ENCODE data around the gene HSPA4L.
A peak's percentile ranks its signal among the peaks of the same experiment; 100 is the strongest.

Gene HSPA4L

DNA sequence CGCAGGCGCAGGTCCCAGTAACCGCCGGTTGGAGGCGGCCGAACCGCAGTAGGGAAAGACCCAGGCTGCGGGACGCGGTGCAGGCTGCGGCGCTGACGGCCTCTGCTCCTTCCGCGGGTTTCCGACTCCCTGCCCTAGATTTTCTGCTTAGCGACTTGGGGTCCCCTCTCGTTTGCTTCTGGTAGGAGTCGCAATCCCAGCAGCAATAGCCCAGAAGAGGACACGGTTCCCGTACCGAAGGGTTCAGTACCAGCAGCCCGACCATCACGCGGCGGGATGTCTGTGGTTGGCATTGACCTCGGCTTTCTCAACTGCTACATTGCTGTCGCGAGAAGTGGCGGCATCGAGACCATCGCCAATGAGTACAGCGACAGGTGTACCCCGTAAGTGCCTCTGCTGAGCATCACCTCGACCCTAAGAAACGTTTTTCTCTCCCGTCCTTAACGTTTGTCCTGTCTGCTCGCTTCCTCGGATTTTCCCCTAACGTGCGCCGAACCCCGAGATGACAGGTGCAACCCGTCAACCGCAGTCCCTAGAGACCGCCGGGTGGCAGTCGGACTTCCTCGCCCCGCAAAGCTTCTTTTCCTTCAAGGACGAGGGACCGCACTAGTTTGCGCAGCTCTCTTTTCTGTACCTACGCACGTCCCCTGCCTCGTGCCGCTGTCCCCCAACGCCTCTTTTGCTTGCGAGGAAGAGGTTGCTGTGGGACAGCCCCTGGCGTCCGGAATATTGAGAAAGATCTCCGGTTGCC, at the start of gene HSPA4L:
Gene HSPA4L (plus strand): TSS at position 48 of the 751 bp plus-strand sequence. CDS start 229 bp downstream, at position 277.
- DNase-seq: peak; percentile 25

DNA sequence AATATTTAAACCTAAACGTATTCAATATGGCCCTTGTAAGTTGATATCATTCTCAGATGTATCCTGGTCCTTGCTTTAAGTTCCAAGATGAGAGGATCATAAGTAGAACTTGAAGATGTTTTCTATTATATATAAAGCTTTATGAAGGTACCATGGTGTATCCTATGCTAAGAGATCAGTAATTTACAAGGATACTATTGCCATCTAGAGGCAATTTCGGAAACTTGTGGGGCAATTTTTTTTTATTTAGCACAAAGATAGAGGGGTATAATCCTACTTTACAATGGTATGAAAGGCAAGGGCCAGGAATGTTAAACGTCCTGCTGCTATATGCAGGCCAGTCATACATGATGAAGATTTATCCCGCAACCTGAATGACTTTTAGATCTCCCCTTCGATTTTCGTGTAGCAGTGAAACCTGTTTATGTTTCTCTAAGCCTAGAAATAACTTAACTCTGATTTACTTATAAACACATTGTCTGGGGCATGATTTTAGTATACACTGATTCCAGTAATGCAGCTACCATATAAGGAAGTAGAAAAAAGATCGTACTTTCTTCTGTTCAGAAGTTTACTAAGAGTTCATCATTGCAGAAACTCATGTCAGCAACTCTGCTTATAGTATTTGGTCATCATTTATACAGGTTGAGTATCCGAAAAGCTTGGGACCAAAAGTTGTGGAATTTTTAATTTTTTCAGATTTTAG, 49.3 kb upstream of the HSPA4L start:
- no peak for DNase-seq

DNA sequence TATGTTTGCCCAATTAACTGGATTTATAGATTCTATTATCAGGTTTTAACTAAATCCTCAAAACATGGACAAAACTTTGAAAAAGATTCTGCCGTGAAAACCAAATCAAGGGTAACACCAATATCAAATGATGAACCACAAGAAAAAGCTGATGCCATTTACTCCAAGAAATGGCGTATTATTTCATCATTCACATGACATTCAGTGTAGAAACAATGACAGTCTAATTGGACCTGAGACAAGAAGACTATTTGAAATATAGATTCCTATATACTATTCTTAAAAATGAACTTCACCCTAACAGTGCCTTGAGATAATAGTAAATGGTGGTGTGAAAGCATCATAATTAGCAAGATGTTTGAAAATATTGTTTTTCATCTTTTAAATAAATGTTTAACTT, 47.1 kb upstream of the HSPA4L start:
- DNase-seq: no peak

DNA sequence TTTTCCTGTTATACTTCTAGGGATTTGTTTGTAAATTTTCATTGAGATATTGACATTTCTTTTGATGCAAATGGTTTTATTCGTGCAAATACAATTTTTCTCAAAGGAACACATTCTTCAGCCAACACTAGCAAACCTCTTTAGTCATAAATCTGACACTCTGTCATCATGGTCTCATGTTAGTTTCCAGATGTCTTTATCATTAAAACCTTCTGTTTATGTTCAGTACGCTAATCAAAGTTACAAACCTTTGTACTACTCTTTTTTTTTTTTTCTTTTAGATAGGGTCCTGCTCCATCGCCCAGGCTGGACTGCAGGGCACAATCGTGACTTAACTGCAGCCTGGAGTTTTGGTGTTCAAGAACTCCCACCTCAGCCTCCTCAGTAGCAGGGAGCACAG, 44.8 kb upstream of the HSPA4L start:
- DNase-seq: no peak

DNA sequence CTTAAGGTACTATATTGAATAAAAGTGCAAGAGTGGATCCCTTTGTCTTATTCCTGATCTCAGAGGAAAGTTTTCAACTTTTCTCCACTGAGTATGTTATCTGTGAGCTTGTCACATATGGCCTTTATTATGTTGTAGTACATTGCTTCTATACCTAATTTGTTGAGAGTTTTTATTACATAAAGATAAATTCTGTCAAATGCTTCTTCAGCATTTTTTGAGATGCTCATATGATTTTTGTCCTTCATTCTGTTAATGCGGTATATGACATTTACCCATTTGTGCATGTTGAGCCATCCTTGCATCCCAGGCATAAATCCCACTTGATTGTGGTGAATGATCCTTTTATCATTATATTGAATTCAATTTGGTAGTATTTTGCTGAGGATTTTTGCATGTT, 40.9 kb upstream of the HSPA4L start:
- no peak for DNase-seq

DNA sequence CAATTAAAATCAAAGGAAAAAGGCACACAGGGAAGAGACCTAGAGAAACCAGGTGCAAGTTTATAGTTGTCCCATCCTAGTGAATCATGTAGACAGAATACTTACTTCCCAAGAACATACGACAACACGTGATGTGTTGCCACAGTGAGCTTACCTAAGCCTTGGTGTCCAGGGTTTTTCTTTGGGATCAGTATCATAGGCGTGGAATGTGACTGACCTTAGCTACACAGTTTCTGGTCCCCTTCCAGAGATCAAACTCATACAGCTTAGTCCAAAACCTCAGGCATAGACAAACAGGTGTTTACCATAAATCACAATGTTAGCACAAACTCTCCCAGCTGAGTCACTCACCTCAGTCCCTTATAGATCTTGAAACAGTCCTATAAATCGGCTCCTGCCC, 34.2 kb upstream of the HSPA4L start:
- no peak for DNase-seq

DNA sequence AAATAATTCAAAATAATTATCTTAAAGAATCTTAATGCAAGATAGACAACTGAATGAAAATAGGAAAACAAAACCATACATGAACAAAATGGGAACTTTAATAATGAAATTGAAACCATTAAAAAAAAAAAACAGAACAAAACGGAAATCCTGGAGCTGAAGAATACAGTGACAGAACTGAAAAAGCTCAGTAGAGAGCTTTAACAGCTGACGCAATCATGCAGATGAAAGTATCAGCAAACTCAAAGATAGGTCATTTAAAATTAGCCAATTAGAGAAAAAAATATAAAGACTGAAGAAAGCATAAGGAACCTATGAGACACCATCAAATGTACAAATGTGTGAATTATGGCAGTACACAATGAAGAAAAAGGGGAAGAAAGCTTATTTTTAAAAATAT, 33.2 kb upstream of the HSPA4L start:
- DNase-seq: no peak

DNA sequence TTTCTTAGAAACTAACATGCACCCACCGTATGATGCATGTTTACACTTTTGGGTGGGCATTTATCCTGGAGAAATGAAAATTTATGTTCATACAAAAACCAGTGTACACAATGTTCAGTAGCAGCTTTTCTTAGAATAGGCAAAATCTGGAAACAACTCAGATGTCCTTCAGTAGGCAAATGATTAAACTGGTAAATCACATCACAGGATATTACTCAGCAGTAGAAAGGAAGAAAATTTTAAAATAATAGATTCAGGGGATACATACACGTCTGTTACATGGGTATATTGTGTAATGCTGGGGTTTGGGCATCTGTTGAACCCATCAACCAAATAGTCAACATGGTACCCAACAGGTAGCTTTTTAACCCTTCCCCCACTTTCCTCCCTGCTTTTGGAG, 25.2 kb upstream of the HSPA4L start:
- DNase-seq: no peak

DNA sequence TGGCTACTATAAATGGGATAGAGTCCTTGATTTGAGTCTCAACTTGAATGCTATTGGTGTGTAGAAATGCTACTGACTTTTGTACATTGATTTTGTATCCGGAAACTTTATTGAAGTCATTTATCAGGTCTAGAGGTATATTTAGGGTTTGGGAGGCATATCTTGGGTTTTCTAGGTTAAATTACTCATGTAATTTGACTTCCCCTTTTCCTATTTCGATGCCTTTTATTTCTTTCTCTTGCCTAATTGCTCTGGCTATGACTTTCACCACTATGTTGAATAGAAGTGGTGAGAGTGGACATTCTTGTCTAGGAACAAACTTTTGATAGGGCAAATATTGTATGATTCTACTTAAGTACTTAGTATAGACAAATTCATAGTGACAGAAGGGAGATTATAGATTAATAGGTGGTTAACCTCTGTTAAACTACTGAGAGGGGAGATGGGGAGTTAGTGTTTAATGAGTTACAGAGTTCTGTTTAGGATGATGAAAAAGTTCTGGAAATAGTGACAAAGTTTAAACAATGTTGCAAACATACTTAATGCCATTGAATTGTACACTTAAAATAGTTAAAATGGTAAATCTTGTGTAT, 22.8 kb upstream of the HSPA4L start:
- no peak for DNase-seq

DNA sequence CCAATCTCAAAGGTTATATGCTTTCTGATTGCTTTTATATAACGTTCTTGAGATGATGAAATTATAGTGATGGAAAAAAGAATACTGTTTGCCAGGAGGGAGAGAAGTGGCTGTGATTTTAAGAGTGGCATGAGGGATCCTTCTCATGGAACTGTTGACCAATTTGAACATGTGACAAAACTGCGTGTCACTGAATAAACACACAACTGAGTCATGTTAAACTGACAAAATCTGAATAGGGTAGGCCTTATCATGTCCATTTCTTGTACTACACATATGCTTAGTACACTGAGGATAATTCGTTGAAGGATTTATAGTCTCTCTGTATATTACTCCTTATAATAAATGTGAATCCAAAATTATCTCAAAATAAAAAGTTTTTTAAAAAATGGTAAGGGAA, 22.2 kb upstream of the HSPA4L start:
- DNase-seq: no peak

DNA sequence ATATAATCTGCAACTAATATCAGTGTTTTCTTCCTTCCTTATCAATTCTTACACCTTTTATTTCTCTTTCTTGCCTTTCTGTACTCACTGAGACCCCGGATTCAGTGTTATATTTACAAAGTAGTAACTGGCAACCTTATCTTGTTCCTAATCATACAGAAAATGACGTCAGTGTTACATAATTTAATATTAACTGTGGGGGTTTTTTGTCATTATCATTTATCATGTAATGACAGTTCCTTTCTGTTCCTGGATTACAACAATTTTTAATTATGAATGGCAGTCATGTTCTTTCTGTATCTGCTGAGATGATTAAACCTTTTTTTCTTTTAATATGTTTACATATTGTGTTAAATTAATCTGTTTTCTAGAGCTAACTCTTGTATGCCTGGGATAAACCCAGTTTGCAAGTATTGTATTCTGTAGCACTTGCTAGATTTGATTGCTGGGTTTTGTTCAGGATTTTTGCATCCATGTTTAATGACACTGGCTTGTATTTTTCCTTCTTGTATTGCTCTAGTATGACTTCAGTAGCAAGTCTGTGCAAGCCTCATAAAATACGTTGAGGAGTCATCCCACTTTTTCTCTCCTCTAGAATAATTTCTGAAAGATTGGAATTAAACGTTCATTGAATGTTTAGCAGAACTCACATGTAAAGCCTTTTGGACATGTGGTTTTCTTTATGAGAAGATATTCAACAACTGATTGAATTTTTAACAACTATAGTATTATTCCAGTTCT, 10.4 kb upstream of the HSPA4L start:
- DNase-seq: no peak

DNA sequence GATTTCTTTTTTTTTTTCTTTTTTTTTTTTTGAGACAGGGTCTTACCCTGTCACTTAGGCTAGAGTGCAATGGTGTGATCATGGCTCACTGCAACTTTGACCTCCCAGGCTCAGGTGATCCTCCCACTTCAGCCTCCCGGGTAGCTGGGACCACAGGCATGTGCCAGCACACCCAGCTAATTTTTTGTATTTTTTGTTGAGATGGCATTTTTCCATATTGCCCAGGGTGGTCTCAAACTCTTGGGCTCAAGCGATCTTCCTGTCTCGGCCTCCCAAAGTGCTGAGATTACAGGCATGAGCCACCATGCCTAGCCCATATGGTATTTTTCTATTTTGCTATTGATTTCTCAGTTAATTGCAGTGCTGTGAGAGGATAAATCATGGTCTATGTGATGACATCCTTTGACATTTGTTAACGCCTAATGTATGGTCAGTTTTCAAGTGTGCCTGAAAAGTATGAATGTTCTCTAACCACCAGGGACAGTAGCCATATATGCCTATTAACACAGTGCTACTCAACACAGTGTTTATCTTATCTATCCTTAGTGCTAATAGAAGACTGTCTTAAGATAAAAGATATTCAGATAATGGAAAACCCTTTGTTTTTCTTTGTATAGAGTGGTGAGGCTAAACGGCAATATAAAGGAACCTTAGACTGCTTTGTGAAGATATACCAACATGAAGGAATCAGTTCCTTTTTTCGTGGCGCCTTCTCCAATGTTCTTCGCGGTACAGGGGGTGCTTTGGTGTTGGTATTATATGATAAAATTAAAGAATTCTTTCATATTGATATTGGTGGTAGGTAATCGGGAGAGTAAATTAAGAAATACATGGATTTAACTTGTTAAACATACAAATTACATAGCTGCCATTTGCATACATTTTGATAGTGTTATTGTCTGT, 9.1 kb upstream of the HSPA4L start:
- DNase-seq: no peak

DNA sequence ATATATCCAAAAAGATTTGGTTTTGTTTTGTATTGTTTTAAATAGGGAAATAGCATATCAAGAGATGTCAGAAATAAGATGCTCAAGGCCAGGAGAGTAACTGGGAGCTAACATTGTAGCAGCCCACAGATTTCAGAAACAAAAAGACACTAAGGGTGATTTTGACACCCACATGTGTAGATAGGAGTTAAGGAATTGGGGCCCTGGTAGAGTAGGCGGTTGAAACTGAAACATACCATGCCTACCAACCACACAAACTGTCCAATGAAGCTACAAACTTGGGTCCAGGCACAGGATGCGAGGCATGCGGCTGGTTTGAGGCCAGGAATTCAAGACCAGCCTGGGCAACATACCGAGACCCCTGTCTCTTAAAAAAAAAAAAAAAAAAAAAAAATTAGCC, 6.3 kb upstream of the HSPA4L start:
- no peak for DNase-seq

DNA sequence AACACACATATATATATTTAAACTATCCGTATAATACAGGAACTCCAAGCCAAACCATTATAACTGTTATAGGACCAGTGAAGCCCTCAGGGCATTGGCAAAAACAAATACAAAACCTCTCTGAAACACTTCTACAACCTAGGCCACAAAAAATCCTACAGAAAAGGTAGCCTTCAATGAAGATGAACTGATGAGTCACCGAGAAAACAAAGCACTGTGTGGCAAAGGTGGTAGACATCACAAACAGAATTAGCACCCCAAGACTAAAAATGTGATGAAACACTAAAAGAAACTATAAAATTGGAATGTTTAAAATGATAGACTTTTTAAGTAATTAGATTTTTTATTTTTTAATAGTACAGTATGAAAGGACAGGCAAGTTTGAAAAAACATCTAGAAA, 5.5 kb upstream of the HSPA4L start:
- no peak for DNase-seq

DNA sequence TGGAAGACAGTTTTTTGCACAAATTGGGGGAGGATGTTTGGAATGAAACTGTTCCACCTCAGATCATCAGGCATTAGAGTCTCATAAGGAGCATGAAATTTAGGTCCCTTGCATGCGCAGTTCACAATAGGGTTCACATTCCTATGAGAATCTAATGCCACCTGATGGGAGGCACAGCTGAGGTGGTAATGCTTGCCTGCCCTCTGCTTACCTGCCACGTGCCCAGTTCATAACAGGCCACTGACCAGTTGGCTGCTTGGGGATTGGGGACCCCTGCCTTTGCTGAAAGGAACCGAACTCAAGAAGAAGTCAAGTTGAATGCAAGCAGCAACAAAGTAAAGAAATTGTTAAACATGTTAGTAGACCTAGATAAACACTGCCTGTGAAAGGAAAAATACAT, 4.6 kb upstream of the HSPA4L start:
- DNase-seq: no peak

DNA sequence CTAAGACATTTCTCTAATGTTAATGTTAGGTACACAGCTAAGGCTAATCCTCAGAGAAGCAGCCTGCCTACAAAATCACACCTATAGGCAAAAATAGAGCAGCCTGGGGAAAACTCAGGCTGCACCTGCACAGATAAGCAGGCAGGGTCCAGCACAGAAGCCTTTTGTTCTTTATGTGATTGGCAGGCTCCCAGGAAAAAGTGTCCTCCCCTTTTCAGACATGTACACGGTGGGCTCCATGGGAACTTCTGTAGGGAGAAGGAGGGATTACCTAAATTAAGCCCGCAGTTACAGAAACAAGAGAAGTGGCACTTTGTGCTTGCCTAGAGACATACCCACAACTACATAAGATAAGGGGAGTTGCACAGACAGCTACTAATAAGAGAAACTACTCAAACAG, 4.0 kb upstream of the HSPA4L start:
- no peak for DNase-seq

DNA sequence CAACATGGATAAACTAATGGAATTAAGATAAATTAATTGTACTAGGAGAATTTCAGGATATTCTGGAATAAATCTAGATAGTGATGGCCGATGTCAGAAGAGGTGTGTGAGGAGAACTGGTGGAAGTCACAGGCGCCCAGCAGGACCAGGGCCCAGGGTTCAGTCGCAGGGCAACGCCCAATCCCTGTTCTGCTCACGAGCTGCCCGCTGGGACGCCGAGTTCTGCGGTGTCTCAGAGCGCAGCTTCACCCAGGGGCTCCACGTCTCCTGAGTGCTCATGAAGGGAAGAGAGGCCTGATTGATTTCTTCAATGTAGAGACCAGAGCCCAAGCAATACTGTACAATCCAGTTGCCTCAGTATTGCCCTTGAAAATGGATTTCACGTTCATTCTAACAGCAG, 1.5 kb upstream of the HSPA4L start:
- no peak for DNase-seq

DNA sequence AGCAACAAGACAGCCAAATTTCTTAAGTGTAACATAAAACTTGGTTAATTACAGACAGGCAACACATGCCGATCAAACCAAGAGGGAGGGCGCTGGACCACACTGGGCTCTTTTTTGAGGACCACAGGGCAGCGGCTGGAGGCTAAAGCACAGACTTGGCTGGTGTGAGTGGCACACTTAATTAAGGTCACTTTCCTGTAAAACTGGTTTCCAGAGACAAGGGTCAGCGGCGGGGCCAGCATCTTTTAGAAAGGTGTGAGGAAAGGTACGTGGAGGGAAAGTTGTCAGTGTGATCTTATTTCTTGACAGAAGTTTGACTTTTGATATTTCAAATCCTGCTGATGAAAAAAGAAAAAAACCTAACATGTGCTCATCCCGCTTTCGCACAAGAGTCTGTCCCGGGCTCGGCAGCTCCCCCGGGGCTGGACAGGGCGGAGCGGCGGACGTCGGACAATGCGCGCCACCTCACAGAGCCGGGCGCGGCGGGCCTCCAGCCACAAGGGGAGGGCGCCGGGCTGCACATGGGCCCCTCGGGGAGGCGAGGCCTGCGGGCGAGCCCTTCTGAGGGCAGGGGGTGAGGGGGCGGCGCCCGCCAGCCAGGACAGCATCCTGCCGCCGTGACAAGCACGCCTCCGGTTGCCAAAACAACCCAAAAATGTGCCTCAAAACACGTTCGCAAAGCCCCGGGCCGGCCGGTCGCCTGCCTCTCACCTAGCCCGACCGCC, 660 bp upstream of the HSPA4L start:
- no peak for DNase-seq

DNA sequence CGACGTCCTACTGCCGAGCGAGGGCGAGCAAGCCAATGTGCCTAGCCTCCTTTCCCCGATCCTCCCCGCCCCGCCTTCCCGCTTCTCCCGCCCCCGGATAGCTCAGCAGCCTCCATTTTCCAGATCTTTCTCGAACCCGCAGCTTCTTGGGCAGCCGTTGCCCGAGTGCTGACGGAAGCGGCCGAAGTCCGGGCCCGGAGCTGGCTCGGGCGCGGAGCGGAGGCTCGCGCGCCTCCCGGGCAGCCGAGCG, 172 bp upstream of the HSPA4L start:
- DNase-seq: no peak

DNA sequence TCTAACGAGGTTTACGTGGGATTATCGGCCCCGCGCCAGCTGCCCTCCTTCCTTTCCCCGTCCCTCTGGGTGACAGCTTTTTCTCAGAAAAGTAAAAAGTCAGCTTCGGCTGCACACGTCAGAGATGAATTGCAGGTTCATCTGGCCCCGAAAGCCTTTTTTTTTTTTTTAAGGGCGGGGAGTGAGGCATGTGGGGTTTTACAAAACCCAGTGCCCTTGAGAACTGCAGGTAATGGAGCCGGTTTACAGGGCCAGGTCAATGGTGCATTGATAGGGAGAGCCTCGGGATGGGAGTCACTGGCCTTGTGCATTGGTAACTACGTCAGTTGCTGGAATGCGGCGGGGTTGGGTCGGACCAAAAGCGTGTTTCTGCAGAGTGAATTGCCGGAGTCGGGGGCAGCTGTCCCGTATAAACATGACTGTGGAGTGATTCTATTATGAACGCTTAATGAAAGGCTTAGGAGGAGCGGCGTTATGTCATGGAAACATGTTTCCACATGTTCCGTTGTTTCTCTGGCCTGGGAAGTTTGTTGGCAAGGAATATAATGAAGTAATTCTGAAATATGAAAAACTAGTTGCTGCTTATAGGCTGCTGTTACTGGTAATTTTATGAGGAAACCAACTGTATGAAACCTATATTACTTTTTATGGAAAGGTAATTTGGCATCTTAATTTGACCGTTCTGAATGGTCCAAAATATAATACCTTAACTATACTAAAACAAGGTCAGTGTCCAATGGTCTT, 1.1 kb downstream of the HSPA4L start:
- no peak for DNase-seq
